ENCODE data around the gene GSN. TPM values are rescaled to one million over a fixed set of nuclear protein-coding genes. Genes with fewer than 3 reads are reported as not detected.

Gene GSN
- total and polyA plus RNA-seq, 2 of the 8 experiments (the other 6 are each of a cell fraction or from before 2014, with no cell fraction given): 52.3 to 94.5 TPM

GRCh38 chr9:121312169-121312568 lies 44.2 kb downstream of the GSN start:
- Histone ChIP-seq H2BK120ac (replicated peaks; ENCODE audit: low read depth, low read length) (no peak overlapping the region), H3K4me1 (replicated peaks in 1 of 4; ENCODE audit: control insufficient read depth in 3 of 4, insufficient read depth in 4 of 4, low read length in 3 of 4) (no peaks in the 10 kb centered on the region), H2AFZ (ENCODE audit: low read length) (no peak overlapping the region), H4K91ac (replicated peaks; ENCODE audit: insufficient read length, low read length) (no peak overlapping the region), H3K9ac (replicated peaks in 1 of 4; ENCODE audit: extremely low read depth in 1 of 4, low read depth in 3 of 4, low read length in 3 of 4) (no peak overlapping the region), H3K18ac (ENCODE audit: extremely low read depth, low read length) (no peak overlapping the region), H3K56ac (replicated peaks; ENCODE audit: insufficient read length, low read depth, low read length) (no peak overlapping the region), H4K5ac (ENCODE audit: insufficient read length, low read depth, low read length) (no peak overlapping the region), H3K36me3 (ENCODE audit: control insufficient read depth in 2 of 4, insufficient read depth in 4 of 4, low read length in 3 of 4) (peaks cover 0 to 5% (median 1%) of the 10 kb centered on the region in 4 experiments; a peak in 3 of 8 replicates), H2BK15ac (ENCODE audit: low read length) (no peak overlapping the region), H3K23me2 (ENCODE audit: low read depth, low read length) (no peaks in the 10 kb centered on the region), H2BK20ac (ENCODE audit: low read length) (no peak overlapping the region), H2AK5ac (ENCODE audit: low read depth, low read length) (no peak overlapping the region), H3K9me3 (ENCODE audit: insufficient read depth in 2 of 2, low read depth in 1 of 2, low read length in 1 of 2) (no peaks in the 10 kb centered on the region), H3K27me3 (replicated peaks in 1 of 4; ENCODE audit: control insufficient read depth in 3 of 4, extremely low read depth in 1 of 4, insufficient read depth in 3 of 4, low read length in 3 of 4) (no peaks in the 10 kb centered on the region), H3K4me2 (ENCODE audit: insufficient read depth in 1 of 2, low read depth in 2 of 2, low read length in 2 of 2) (no peak overlapping the region), H2BK12ac (ENCODE audit: low read depth, low read length) (no peak overlapping the region), H3K4me3 (ENCODE audit: extremely low read depth in 1 of 4, insufficient read depth in 2 of 4, low read depth in 3 of 4, low read length in 4 of 4) (no peak overlapping the region), H3K27ac (ENCODE audit: low read depth, low read length) (no peak overlapping the region), H3K79me1 (ENCODE audit: low read depth, low read length) (no peaks in the 10 kb centered on the region), H3K4ac (replicated peaks; ENCODE audit: insufficient read length, low read depth, low read length) (no peak overlapping the region), H2BK5ac (ENCODE audit: low read depth, low read length) (no peak overlapping the region), H3K14ac (ENCODE audit: insufficient read length) (no peak overlapping the region), H3K23ac (ENCODE audit: insufficient read length) (no peak overlapping the region), H4K8ac (ENCODE audit: extremely low read depth, insufficient read depth, low read length) (no peak overlapping the region), H4K20me1 (replicated peaks in 1 of 2; ENCODE audit: control insufficient read depth in 1 of 2, insufficient read depth in 2 of 2, low read length in 2 of 2) (no peaks in the 10 kb centered on the region), H3K79me2 (ENCODE audit: control insufficient read depth in 1 of 2, insufficient read depth in 2 of 2, low read length in 2 of 2) (no peaks in the 10 kb centered on the region)
- FAIRE-seq: no peak
- POLR2A ChIA-PET (ENCODE audit: partially characterized antibody): no interaction called here
- CTCF ChIA-PET (ENCODE audit: partially characterized antibody): interaction anchor here (4.6 kb wide), 1 partner anchor 99 kb away, joined by 28 read pairs; no protein-coding TSS in a partner anchor
- WGBS, 2 experiments (ENCODE audit: extremely low coverage in 1 of 2, insufficient coverage in 1 of 2, insufficient read length in 1 of 2, insufficient replicate concordance in 2 of 2, low coverage in 1 of 2, low lambda C conversion rate in 2 of 2, missing lambda C conversion rate in 1 of 2): 88% methylated on average over 16 of the region's 17 CpGs; no CpG with 5 or more reads in 1 of the 2 experiments
- no peak for DNase-seq (ENCODE audit: low read depth in 1 of 2, low spot score in 2 of 2)
- TF ChIP-seq ASH2L (IDR thresholded peaks at IDR 0.05; ENCODE audit: low read length) (no peak), USF2 (IDR thresholded peaks at IDR 0.05; ENCODE audit: low read length) (no peak), POLR2A (IDR thresholded peaks at IDR 0.05; ENCODE audit: control extremely low read depth in 1 of 2, low read depth in 2 of 2, low read length in 2 of 2) (no peak), PHF8 (conservative IDR thresholded peaks at IDR 0.05; ENCODE audit: low read depth, low read length) (no peak), CTBP2 (IDR thresholded peaks at IDR 0.05; ENCODE audit: borderline replicate concordance, insufficient read depth, insufficient read length, low read length) (no peak), RAD21 (IDR thresholded peaks at IDR 0.05 in 1 of 2, conservative IDR thresholded peaks at IDR 0.05 in 1 of 2; ENCODE audit: low read depth in 2 of 2, low read length in 2 of 2) (no peak), EZH2 (IDR thresholded peaks at IDR 0.05; ENCODE audit: low read depth, low read length, severe bottlenecking) (no peak), ZNF274 (IDR thresholded peaks at IDR 0.05; ENCODE audit: borderline replicate concordance, extremely low read depth, low read length) (no peak), CHD1 (IDR thresholded peaks at IDR 0.05; ENCODE audit: low read depth, low read length) (no peak), BCL11A (IDR thresholded peaks at IDR 0.05; ENCODE audit: low read depth in 2 of 2, low read length in 2 of 2) (no peak), CBX5 (IDR thresholded peaks at IDR 0.05; ENCODE audit: low read depth, low read length) (no peak), NANOG (IDR thresholded peaks at IDR 0.05; ENCODE audit: insufficient read depth, low read depth, low read length, poor library complexity, severe bottlenecking) (no peak), SIX5 (IDR thresholded peaks at IDR 0.05; ENCODE audit: low read depth, low read length) (no peak)

Measured in H1 (cell line).